Neural progenitor cell (in vitro differentiated cells): Measurements from ENCODE around the gene SLC16A14. TPM values are rescaled to one million over a fixed set of nuclear protein-coding genes. Genes with fewer than 3 reads are reported as not detected.

ENCODE experiments used
- DNase-seq: peaks from one replicate; pipeline ENCODE4 v3.0.0-alpha.2; 2016; ENCODE audit warnings: low spot score
- H2AFZ ChIP-seq: fragments of 200-600 bp; sonication (generic); replicated peaks from 2 replicates; pipeline ENCODE4 v1.6.1; 2016; ENCODE audit warnings: antibody characterized with exemption
- H3F3A ChIP-seq: fragments of 200-600 bp; sonication (generic); 2 replicates; pipeline ENCODE4 v1.6.1; 2016; ENCODE audit warnings: antibody characterized with exemption, low read depth
- H3K27ac ChIP-seq: fragments of 200-600 bp; sonication (generic); 2 replicates; pipeline ENCODE4 v1.5.1; 2016; ENCODE audit warnings: mild to moderate bottlenecking
- H3K27me3 ChIP-seq: fragments of 200-600 bp; sonication (generic); 2 replicates; pipeline ENCODE4 v1.6.1; 2016; ENCODE audit warnings: mild to moderate bottlenecking, moderate library complexity
- H3K36me3 ChIP-seq: fragments of 200-600 bp; sonication (generic); 2 replicates; pipeline ENCODE4 v1.5.1; 2016
- H3K4me1 ChIP-seq: fragments of 200-600 bp; sonication (generic); 2 replicates; pipeline ENCODE4 v1.6.1; 2016; ENCODE audit warnings: mixed run types
- H3K4me2 ChIP-seq: fragments of 200-600 bp; sonication (generic); 2 replicates; pipeline ENCODE4 v1.6.1; 2016
- H3K4me3 ChIP-seq: fragments of 200-600 bp; sonication (generic); 2 replicates; pipeline ENCODE4 v1.5.1; 2016
- H3K79me2 ChIP-seq: fragments of 200-600 bp; sonication (generic); 2 replicates; pipeline ENCODE4 v1.6.1; 2016; ENCODE audit warnings: low read depth
- H3K9ac ChIP-seq: fragments of 200-600 bp; sonication (generic); 2 replicates; pipeline ENCODE4 v1.6.1; 2016
- H3K9me3 ChIP-seq: fragments of 200-600 bp; sonication (generic); 2 replicates; pipeline ENCODE4 v1.5.1; 2016; ENCODE audit warnings: low read depth
- H4K20me1 ChIP-seq: fragments of 200-600 bp; sonication (generic); 2 replicates; pipeline ENCODE4 v1.6.1; 2016; ENCODE audit warnings: low read depth
- H3K27ac Mint-ChIP-seq: 3 replicates; pipeline ENCODE4 v1.8.0; 2021; ENCODE audit warnings: mixed read lengths
- H3K27me3 Mint-ChIP-seq: 2 replicates; pipeline ENCODE4 v1.8.0; 2022; ENCODE audit warnings: low read depth, mild to moderate bottlenecking, inconsistent platforms, moderate library complexity, mixed read lengths; ENCODE audit not compliant: insufficient read depth
- H3K36me3 Mint-ChIP-seq: 3 replicates; pipeline ENCODE4 v1.8.0; 2021; ENCODE audit warnings: mixed read lengths
- H3K4me1 Mint-ChIP-seq: 3 replicates; pipeline ENCODE4 v1.8.0; 2021; ENCODE audit warnings: mixed read lengths
- H3K4me3 Mint-ChIP-seq: 3 replicates; pipeline ENCODE4 v1.8.0; 2021; ENCODE audit warnings: mild to moderate bottlenecking, moderate library complexity, mixed read lengths
- H3K9me3 Mint-ChIP-seq: 3 replicates; pipeline ENCODE4 v1.8.0; 2020; ENCODE audit warnings: mixed read lengths
- CTCF ChIP-seq: fragments of 200-600 bp; sonication (generic); IDR thresholded peaks from 2 replicates; pipeline ENCODE4 v1.5.1; 2017; ENCODE audit warnings: antibody characterized with exemption, mild to moderate bottlenecking
- EZH2 ChIP-seq: fragments of 200-600 bp; sonication (generic); IDR thresholded peaks from 2 replicates; pipeline ENCODE4 v1.6.1; 2017; ENCODE audit warnings: antibody characterized with exemption, mild to moderate bottlenecking, moderate library complexity
- EZH2phosphoT487 ChIP-seq: fragments of 200-600 bp; sonication (generic); IDR thresholded peaks from 2 replicates; pipeline ENCODE4 v1.6.1; 2017; ENCODE audit warnings: antibody characterized with exemption
- small RNA-seq: library from RNA; depleted of rRNA; stranded (forward); fragments of <200 nt; gene quantifications from one replicate; pipeline ENCODE3, GENCODE V24; 2015
- total RNA-seq: library from RNA; depleted of rRNA; stranded (reverse); fragments of >200 nt; gene quantifications from 2 replicates; pipeline ENCODE4 v1.2.3, GENCODE V29; 2015; ENCODE audit warnings: low replicate concordance

SLC16A14 gene
- total RNA-seq, 1 donor from 2014 or later = 12.4 TPM

- no peak overlapping the region for H3K4me2 ChIP-seq
- H3K36me3 ChIP-seq = no peaks in the 10 kb centered on the region
- H2AFZ ChIP-seq = no peak overlapping the region
- Mint-ChIP-seq H3K4me3 (no peak overlapping the region), H3K27ac (no peak overlapping the region), H3K27me3 (peaks cover 4% of the 10 kb centered on the region), H3K36me3 (peaks cover 7% of the 10 kb centered on the region), H3K9me3 (no peaks in the 10 kb centered on the region), H3K4me1 (no peaks in the 10 kb centered on the region)
- H3K9ac ChIP-seq = no peak overlapping the region
- H4K20me1 ChIP-seq = no peaks in the 10 kb centered on the region
- H3K9me3 ChIP-seq = no peaks in the 10 kb centered on the region
- H3K79me2 ChIP-seq = no peaks in the 10 kb centered on the region
- TF ChIP-seq CTCF = no peak
- TF ChIP-seq EZH2phosphoT487 = no peak
- TF ChIP-seq EZH2 = no peak
- H3F3A ChIP-seq = no peaks in the 10 kb centered on the region
- peaks cover 7% of the 10 kb centered on the region for H3K4me1 ChIP-seq
- no peak overlapping the region for H3K27ac ChIP-seq
- DNase-seq = no peak
- H3K4me3 ChIP-seq = no peak overlapping the region
- no peaks in the 10 kb centered on the region for H3K27me3 ChIP-seq
These were observed 71.2 kb downstream of the SLC16A14 start for GRCh38 chr2:229997565-229997964.

- Histone ChIP-seq H4K20me1 (no peaks in the 10 kb centered on the region), H3K27ac (no peak overlapping the region), H3K4me3 (no peak overlapping the region), H3K4me2 (no peak overlapping the region), H3K36me3 (no peaks in the 10 kb centered on the region), H2AFZ (no peak overlapping the region), H3K9me3 (no peaks in the 10 kb centered on the region), H3K9ac (no peak overlapping the region), H3K79me2 (no peaks in the 10 kb centered on the region), H3K27me3 (no peaks in the 10 kb centered on the region), H3F3A (no peaks in the 10 kb centered on the region), H3K4me1 (peaks cover 7% of the 10 kb centered on the region)
- H3K27me3 Mint-ChIP-seq = peaks cover 4% of the 10 kb centered on the region
- H3K36me3 Mint-ChIP-seq = peaks cover 9% of the 10 kb centered on the region
- no peak overlapping the region for H3K4me3 Mint-ChIP-seq
- no peak for DNase-seq
- no peak overlapping the region for H3K27ac Mint-ChIP-seq
- no peaks in the 10 kb centered on the region for H3K9me3 Mint-ChIP-seq
- no peaks in the 10 kb centered on the region for H3K4me1 Mint-ChIP-seq
- TF ChIP-seq CTCF (no peak), EZH2phosphoT487 (no peak), EZH2 (no peak)
These were observed 72.4 kb downstream of the SLC16A14 start for GRCh38 chr2:229996320-229996719.

- no peak overlapping the region for H3K9ac ChIP-seq
- H2AFZ ChIP-seq = no peak overlapping the region
- Mint-ChIP-seq H3K36me3 (peaks cover 9% of the 10 kb centered on the region), H3K27me3 (peaks cover 6% of the 10 kb centered on the region), H3K4me1 (no peaks in the 10 kb centered on the region), H3K9me3 (no peaks in the 10 kb centered on the region), H3K27ac (no peak overlapping the region), H3K4me3 (no peak overlapping the region)
- no peak for DNase-seq
- no peak overlapping the region for H3K27ac ChIP-seq
- no peaks in the 10 kb centered on the region for H3K27me3 ChIP-seq
- H3K4me3 ChIP-seq = no peak overlapping the region
- no peaks in the 10 kb centered on the region for H3K9me3 ChIP-seq
- no peaks in the 10 kb centered on the region for H4K20me1 ChIP-seq
- H3F3A ChIP-seq = no peaks in the 10 kb centered on the region
- TF ChIP-seq EZH2 (no peak), EZH2phosphoT487 (no peak), CTCF (no peak)
- no peaks in the 10 kb centered on the region for H3K79me2 ChIP-seq
- peaks cover 7% of the 10 kb centered on the region for H3K4me1 ChIP-seq
- H3K4me2 ChIP-seq = no peak overlapping the region
- H3K36me3 ChIP-seq = no peaks in the 10 kb centered on the region
These were observed 75.5 kb downstream of the SLC16A14 start for GRCh38 chr2:229993236-229993635.

Small RNA genes lying within 50 kb of the gene (small RNA-seq; reads per million reads assigned to genes)
- not detected for gene RNY4P19

Other genes with a start within 250 kb of the SLC16A14 start
- 107 and 157 TPM in 2 replicates for gene TRIP12, start 146.9 kb downstream of the SLC16A14 start, total RNA-seq
- gene FBXO36, start 146.4 kb downstream of the SLC16A14 start, total RNA-seq = 9.5 and 13.1 TPM in 2 replicates
- gene SP110, start 151.1 kb upstream of the SLC16A14 start, total RNA-seq = 0.65 and 1.3 TPM in 2 replicates
- 0.06 TPM in 1 of 2 replicates, not detected in the other for gene SP140, start 156.8 kb upstream of the SLC16A14 start, total RNA-seq